HG03139 (cell line): ENCODE measurements around the gene KIAA1191.
"Not testable (repeated sequence)": the region's sequence is repeated elsewhere in the genome, so short reads cannot be mapped to it uniquely, and the experiment has no call there.

Experiments
- ATAC-seq: cut with Tn5 transposase; IDR thresholded peaks from one replicate; pipeline ENCODE4 v1.9.1; 2021; ENCODE audit not compliant: unreplicated experiment

The KIAA1191 gene

DNA sequence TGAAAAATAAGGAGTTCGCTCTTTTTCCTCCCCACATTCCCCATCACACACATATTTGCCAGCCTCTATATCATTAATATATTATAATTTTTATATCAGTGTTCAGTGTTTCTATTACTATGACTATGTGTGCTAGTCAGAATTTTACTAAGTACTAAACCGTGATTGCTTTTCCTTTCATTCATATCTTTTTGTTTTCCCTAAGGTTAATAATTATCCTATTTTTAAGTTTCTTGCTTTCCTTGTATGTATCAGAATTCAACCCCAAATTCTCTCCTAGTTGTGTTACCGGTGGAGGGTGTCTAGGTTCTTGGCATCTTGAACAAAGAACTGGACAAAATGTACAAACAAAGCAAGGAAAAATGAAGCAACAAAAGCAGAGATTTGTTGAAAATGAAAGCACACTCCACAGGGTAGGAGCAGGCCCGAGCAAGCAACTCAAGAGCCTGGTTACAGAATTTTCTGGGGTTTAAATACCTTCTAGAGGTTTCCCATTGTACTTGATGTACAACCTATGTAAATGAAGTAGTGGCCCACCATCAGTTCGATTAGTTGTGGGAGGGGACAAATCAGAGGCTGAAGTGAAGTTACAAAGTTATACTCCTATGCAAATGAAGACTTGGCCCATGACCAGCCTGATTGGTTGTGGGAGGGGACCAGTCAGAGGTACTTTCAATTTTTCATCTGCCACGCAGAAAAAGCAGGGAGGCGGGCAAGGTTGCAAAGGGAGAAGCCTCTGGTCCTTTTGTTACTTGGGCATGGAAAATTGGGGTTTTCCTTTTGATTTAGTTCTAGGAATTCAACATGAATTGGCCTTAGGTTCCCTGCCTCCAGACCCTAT is 43.8 kb downstream of the KIAA1191 start:
- no peak for ATAC-seq

- ATAC-seq = not testable (repeated sequence)
Observed at GRCh38 chr5:176305356-176305755, 56.2 kb downstream of the KIAA1191 start.
